ENCODE results near the gene KCNMA1. TPM values are rescaled to one million over a fixed set of nuclear protein-coding genes. Genes with fewer than 3 reads are reported as not detected.
A peak's percentile ranks its signal among the peaks of the same experiment; 100 is the strongest.

The KCNMA1 gene
- total and polyA plus RNA-seq, 8 donors, result 0.92 to 155 (median 54.3) TPM

- peak in 1 of 2 donors; percentile 44 for DNase-seq
- H3K27ac ChIP-seq, result no peak overlapping the region
- no peaks in the 10 kb centered on the region for H3K9me3 ChIP-seq
- 17 to 33% (median 19%) methylated on average over 3 of the region's 3 CpGs for WGBS, 5 donors
- H3K4me1 ChIP-seq, result no peaks in the 10 kb centered on the region
- no peaks in the 10 kb centered on the region for H3K36me3 ChIP-seq
- no peak for TF ChIP-seq POLR2A (IDR thresholded peaks at IDR 0.05)
- no peak for TF ChIP-seq CTCF (IDR thresholded peaks at IDR 0.05)
- no peak for TF ChIP-seq POLR2AphosphoS5 (IDR thresholded peaks at IDR 0.05)
- TF ChIP-seq EP300 (IDR thresholded peaks at IDR 0.05), result no peak
- intact Hi-C loops (cut with DNase I; ENCODE audit: low total_unique reads), result no loop called here
- no peak overlapping the region for H3K4me3 ChIP-seq
- H3K27me3 ChIP-seq, result no peaks in the 10 kb centered on the region
Measured at GRCh38 chr10:76839276-76839675, 798.3 kb downstream of the KCNMA1 start.

GRCh38 chr10:76830218-76830617, 807.4 kb downstream of the KCNMA1 start:
- Histone ChIP-seq H3K36me3 (no peaks in the 10 kb centered on the region), H3K4me3 (no peak overlapping the region), H3K4me1 (no peaks in the 10 kb centered on the region), H3K9me3 (no peaks in the 10 kb centered on the region), H3K27ac (no peak overlapping the region), H3K27me3 (no peaks in the 10 kb centered on the region)
- intact Hi-C loops (cut with DNase I; ENCODE audit: low total_unique reads), result no loop called here
- 77 to 100% (median 93%) methylated on average over 1 of the region's 1 CpG for WGBS, 5 donors
- no peak for DNase-seq
- TF ChIP-seq POLR2AphosphoS5 (IDR thresholded peaks at IDR 0.05) (no peak), EP300 (IDR thresholded peaks at IDR 0.05) (no peak), CTCF (IDR thresholded peaks at IDR 0.05) (no peak), POLR2A (IDR thresholded peaks at IDR 0.05) (no peak)

DNA sequence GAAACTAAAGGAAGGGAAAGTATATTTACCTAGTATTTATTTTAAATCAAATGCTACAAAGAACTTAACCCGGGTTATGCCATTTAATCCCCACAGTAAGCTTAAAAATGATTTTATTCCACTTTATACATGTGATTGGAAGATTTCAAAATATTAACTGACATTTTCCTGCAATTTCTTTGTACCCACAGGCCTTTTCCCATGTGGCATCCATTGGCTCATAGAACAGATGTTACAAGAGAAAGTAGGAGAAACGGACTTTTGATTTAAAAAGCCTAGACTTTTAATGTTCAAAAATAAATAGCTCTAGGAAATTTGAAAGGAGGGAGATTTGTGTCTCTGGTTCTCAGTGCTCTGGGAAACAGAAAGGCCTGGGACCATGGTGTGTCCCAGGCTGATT, 807.9 kb downstream of the KCNMA1 start:
- no peaks in the 10 kb centered on the region for H3K36me3 ChIP-seq

More for the DNA sequence above, 807.9 kb downstream of the KCNMA1 start:
- no peak for DNase-seq
- 47 to 90% (median 78%) methylated on average over 2 of the region's 2 CpGs for whole genome bisulfite sequencing, 5 donors
- TF ChIP-seq EP300 (IDR thresholded peaks at IDR 0.05) (no peak), POLR2AphosphoS5 (IDR thresholded peaks at IDR 0.05) (no peak), CTCF (IDR thresholded peaks at IDR 0.05) (no peak), POLR2A (IDR thresholded peaks at IDR 0.05) (no peak)
- intact Hi-C loops (cut with DNase I; ENCODE audit: low total_unique reads), result no loop called here
- Histone ChIP-seq H3K4me3 (no peak overlapping the region), H3K4me1 (no peaks in the 10 kb centered on the region), H3K27ac (no peak overlapping the region), H3K9me3 (no peaks in the 10 kb centered on the region), H3K27me3 (no peaks in the 10 kb centered on the region)

Small RNA genes within 50 kb of the gene (small RNA-seq; reads per million reads assigned to genes)
- gene ATP5MC1P8, result 0 reads per million in 4 donors
- 0 reads per million in 4 donors for gene COX6CP15
- 0 reads per million in 4 donors for gene RF00322
- 0 reads per million in 4 donors for gene RNA5SP321
